Stimulated activated CD4-positive, alpha-beta T cell treated with anti-CD3 and anti-CD28 coated beads, Interleukin-12 subunit alpha, Interleukin-12 subunit beta, amount 100 ng/mL, for 24 hours (primary cell): ENCODE data around the gene PRDM16.

Source experiments
- DNase-seq, 2 experiments: peaks; one replicate each; pipeline ENCODE4 v3.0.0-alpha.2; 2020; ENCODE audit warnings: low read depth in 2 of 2

PRDM16 gene

GRCh38 chr1:3242408-3243260 lies 173.6 kb downstream of the PRDM16 start:
- DNase-seq: no peak

DNA sequence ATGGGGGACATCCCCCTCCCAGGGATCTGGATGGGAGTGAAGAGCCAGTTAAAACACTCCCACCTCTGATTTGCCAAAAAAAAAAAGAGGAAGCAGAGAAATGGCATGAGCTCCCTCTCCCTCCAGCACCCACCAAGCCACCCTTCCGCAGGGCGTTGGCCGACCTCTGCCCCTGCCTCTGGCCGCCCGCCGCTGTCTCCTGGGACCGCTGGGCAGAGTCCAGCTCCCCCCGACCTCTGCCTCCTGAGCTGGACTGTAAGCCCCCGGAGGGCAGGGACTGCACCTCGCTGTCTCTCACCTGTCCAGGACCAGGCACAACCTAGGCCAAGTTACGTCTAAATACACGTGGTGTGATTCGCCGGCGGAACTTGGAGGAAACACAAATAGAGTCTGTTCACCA lies 174.3 kb downstream of the PRDM16 start:
- no peak for DNase-seq

DNA sequence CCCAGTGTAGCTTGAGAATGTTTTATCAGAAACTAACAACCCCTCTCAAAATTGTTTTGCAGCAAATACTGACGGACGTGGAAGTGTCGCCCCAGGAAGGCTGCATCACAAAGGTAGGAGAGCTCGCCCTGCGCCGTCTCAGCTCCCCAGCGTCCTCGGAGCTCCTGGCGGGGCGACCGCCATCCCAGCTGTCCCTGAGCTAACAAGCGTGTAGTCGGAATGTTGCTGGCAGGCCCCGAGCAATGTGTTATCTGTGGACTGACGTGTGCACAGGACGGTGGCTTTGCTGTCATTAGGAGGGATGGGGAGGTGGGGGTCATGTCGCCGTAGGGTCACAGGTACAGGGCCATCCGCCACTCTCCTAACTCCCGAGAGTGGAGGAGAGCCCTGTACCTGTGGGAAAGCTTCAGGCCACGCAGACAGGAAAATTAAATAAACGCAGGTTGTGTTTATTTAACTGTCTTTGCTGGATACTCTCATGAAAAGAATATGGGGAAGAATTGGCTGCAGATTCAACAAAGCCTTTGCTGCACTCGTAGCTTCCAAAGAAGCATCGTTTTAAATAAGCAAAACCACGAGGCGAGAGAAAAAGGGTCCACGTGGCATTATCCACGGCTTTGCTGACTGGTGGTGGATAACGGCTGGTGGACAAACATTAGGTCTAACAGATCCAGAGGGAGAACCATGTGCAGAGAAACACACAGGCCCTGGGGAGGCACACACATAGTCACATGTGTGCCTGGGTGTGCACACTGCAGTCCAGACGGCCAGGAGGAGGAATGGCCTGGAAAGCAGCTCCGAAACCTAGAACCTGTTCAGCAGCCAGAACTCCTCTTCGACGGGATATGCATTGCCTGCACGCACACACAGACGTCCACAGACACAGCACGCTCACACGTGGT lies 175.3 kb downstream of the PRDM16 start:
- no peak for DNase-seq

- DNase-seq: no peak
Observed at GRCh38 chr1:3244927-3245315, 175.9 kb downstream of the PRDM16 start.

DNA sequence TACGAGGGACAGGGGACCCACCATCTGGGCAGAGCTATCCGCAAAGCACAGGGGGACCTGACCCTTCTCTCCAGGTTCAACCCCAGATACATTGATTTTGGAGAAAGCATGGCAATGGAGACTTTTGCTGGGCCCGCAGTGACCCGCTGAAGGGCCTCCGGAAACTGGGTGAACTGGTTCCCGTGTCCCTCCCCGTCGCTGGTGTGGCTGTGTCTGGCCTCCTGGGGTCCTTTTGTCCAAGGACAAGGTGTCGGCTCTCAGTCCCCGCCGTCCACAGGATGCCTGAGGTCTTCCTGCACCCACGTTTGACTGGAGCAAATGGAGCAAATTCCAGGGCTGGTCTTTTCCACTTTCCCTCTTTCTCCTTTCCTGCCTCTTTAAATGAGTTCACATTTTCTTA lies 176.3 kb downstream of the PRDM16 start:
- no peak for DNase-seq

GRCh38 chr1:3245768-3246167 lies 176.8 kb downstream of the PRDM16 start:
- no peak for DNase-seq

DNA sequence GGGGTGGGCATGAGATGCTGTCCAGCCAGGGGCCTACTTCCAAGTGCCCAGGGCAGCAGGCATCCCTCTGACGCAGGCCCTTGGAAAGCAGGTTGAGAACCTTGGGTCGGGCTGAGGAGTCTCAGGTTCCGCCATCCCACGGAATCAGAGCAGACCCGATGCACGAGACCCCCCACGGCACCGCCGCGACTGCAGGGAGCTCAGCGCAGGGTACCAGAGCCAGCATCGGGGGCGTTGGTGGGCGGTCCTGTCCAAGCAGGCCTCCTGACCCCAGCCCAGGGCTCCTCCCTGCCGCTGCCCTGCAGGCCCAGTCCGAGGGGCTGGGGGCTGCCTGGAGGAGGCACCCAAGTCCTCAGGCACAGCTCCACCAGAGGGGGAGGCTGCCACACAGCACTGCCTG lies 177.2 kb downstream of the PRDM16 start:
- DNase-seq: no peak

GRCh38 chr1:3247521-3248121 lies 178.6 kb downstream of the PRDM16 start:
- DNase-seq: no peak

- DNase-seq: no peak
Observed at GRCh38 chr1:3248155-3249141, 179.4 kb downstream of the PRDM16 start.

DNA sequence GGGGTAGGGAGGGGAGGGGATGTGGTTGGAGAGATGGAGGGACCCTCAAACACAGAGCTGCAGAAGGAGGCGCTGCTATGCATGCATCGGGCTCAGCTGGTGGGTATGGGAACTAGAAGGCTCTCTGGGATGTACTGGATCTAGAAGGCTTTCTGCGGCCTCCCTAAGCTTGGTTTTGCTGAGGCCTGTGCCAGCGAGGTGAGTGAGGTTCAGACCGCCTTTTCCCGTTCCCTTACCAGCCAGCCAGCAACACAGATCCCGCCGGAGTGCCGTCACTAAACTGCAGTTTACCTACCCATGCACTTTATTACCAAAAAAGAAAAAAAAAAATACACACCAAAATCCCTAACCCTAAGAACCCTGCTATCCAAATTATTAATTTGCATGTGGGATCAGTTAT lies 180.2 kb downstream of the PRDM16 start:
- no peak for DNase-seq

GRCh38 chr1:3249631-3250501 lies 180.9 kb downstream of the PRDM16 start:
- no peak for DNase-seq

- no peak for DNase-seq
Observed at GRCh38 chr1:3250624-3251023, 181.6 kb downstream of the PRDM16 start.

DNA sequence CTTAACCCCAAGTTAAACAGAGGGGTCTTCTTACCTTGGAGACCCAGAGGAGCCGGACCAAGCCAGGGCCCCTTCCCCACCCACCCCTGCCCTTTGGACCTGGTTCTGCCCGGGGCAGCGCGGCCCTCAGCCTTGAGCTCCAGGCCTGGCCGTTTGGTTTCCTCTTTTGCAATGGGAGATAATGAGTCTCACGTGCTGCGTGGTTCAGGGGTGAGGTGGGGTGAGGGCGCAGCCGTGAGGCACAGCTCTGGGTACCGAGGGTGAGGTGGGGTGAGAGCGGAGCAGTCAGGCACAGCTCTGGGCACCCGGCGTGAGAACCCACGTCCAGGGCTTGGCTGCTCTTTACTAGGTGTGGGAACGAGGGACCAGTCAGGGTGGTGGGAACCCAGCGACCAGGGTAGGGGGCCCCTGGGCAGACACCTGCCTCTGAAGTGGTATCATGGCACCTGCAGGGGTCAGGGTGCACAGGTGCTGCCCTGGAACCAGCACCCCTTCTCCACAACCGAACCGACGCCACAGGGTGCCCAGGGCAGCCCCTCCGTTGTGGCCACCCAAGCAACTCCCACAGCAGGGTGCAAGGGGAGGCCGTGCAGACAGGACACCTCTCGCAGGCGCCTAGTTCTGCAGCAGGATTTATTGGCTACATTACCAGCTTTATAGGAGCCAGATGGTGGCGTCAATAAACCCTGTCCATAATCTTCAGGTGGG lies 182.2 kb downstream of the PRDM16 start:
- DNase-seq: no peak

DNA sequence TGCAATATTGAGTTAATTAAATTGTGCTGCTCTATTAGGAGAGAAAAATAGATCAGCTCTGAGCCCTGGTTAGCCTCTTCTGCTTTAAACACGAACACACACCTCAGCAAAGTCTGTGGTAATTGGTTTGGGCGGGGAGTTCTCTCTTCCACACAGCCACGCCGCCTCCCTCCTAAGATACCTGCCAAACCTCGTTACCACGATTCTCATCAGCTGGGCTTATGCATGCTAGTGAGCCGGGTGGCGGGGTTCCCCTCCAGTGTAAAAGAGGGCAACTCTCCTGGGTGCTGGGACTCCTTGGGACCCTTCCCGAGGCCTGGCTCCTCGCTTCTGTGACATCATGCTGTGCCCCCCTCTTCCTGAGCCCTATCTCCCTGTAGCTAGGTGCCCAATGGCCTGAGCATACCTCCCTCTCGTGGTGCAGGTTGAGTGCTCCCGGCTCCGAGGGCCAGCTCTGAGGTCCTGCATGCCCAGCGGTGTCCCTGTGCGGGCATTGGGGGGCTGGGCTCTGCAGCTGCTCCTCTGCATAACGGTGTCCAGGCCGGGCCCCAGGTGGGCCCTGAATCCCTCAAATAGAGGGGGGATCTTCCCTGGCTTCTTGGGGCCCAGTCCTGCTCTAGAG lies 182.9 kb downstream of the PRDM16 start:
- no peak for DNase-seq

DNA sequence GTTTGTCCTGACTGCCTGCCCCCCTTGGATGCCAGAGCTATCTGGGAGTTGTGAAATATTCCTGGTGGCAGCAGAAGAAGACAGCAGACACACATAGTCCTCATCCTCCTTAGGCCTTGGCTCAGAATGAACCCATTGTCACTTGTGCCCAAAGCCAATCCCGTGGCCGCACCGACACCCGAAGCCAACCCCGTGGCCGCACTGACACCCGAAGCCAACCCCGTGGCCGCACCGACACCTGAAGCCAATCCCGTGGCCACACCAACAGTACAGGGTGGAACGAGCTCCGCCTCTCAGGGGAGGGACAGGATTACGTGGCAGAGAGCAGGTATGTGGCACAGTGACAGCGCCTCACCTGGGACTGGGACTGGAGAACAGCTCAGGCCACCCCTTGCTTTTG lies 186.7 kb downstream of the PRDM16 start:
- DNase-seq: no peak

DNA sequence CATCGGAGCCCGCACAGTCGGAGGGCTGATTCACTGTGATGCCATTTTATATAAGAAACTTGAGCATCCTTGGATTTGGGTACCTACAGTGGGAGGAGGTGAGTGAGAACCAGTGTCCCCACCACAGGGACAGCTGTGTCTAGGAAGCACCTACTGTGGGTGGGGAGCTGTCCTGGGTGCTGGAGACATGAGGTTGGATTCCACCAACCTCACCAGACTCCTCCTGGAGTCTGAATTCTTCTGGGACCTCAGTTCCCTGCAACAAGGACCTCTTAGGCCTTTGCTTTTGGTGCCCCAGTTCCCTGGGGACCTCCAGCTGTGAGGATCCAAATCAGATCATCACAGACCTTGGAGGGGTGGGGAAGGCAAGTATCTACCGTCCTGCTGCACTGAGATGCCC lies 188.8 kb downstream of the PRDM16 start:
- DNase-seq: no peak

GRCh38 chr1:3258386-3259003 lies 189.5 kb downstream of the PRDM16 start:
- no peak for DNase-seq

DNA sequence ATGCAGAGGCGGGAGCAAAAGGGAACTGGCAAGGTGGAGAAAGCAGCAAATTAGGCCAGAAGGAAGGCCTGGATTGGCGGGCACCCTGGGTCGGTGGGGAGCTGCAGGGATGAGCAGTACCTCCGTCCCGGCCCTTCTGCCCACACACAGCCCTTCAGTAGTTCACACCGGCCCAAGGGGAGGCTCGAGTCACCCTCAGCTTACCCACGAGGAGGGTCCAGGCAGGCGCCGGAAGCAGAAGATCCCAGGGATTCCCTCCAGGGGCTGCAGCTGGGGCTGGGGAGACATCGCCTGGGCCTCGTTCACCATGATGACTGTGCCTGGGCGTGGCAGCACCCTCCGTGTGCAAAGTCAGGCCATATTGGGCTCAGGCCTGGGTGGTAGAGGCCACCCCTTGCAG lies 190.0 kb downstream of the PRDM16 start:
- no peak for DNase-seq
